GM18868 (cell line): ENCODE measurements around the gene BCAR3.
"Not testable (repeated sequence)": the region's sequence is repeated elsewhere in the genome, so short reads cannot be mapped to it uniquely, and the experiment has no call there.

Experiments used
- ATAC-seq: cut with Tn5 transposase; IDR thresholded peaks from one replicate; pipeline ENCODE4 v1.9.1; 2021; ENCODE audit warnings: mild to moderate bottlenecking, moderate library complexity; ENCODE audit not compliant: unreplicated experiment

The BCAR3 gene

DNA sequence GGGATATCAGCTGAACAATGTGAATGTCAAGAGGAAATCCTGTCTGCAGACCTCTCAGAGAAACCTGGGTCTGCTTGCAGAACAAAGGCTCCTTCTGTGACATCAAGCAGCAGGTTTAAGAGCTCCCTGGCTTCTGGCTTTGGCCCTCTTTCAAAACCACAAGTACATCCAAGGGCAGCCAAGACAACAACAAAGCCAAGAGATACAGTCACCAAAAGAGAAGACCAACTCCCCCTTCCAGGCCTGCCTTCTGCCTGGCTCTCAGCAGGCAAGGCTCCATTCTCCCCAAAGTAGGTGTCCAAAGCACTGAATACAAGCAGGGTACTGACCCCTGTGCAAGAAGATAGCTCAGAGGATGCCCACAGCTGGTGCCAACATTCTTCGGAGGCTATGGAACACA lies 11.5 kb downstream of the BCAR3 start:
- no peak for ATAC-seq

DNA sequence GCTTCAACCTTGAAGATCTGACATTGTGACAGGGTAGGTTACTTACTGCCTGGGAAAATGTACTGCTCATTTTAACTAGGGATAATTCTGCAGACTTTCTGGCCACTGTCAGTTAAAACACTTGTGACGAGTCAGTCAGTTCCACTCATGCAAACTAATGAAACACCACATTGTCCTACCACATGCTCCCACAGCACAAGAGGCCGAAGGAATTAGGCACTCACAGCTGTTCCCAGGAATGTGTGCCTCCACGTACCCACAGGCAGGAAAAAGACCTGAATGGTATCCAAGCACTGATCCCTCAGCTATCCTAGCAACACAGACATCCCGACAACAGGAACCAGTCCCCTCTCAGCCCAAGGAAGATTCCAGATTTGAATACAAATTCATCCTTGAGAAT lies 12.3 kb downstream of the BCAR3 start:
- no peak for ATAC-seq

DNA sequence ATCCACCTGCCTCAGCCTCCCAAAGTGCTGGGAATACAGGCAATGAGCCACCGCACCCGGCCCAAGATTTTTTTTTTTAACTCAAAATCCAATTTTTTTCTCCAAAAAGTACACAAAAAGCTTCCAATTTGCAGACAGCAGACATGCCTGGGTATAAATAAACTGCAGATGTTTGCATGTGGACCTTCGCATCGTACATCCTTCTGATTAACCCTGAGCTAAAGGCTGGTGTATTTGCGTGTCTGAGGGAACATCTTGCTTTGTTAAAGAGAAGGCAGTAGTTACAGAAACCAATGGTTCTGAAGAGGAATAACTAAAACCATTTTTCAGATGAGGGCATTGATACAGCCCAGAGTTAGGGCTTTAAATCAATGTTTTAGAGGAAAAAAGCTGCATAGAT lies 12.7 kb downstream of the BCAR3 start:
- no peak for ATAC-seq

DNA sequence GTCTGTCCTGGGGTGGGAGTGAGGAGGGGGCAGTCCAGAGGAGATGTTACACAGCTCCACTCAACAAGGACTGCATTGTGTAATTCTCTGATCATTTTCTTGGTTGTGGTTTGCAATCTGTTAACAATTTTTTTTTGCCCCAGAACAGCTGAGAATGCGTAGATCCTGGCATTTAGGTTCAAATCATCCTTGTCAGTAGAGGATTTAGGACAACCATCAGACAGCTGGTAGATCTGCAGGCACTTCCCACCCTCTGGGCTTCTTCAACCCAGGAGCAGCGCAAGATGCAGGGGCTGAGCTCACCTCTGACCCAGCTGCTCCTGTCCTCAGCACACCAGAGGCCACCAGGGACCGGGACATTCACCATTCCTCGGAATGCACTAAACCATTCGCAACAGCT lies 13.5 kb downstream of the BCAR3 start:
- ATAC-seq: no peak

DNA sequence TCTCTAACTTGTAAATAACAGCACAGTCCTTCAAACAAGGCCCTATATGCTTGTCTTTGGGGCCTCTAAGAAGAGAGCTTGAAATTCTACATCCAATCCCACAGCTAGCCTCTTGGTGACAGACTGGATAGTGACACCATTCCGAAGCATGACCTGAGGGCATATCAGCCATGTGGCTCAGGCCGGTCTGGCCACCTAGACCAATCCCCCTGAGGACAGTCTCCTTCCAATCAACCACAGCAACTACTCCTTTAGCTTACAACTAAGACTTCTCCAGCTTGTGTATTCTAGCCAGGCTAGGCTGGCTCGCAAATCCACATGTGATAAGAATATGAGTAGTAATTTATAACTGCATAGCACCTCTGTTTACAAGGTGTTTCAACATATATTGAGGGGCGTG lies 14.0 kb downstream of the BCAR3 start:
- ATAC-seq: no peak

DNA sequence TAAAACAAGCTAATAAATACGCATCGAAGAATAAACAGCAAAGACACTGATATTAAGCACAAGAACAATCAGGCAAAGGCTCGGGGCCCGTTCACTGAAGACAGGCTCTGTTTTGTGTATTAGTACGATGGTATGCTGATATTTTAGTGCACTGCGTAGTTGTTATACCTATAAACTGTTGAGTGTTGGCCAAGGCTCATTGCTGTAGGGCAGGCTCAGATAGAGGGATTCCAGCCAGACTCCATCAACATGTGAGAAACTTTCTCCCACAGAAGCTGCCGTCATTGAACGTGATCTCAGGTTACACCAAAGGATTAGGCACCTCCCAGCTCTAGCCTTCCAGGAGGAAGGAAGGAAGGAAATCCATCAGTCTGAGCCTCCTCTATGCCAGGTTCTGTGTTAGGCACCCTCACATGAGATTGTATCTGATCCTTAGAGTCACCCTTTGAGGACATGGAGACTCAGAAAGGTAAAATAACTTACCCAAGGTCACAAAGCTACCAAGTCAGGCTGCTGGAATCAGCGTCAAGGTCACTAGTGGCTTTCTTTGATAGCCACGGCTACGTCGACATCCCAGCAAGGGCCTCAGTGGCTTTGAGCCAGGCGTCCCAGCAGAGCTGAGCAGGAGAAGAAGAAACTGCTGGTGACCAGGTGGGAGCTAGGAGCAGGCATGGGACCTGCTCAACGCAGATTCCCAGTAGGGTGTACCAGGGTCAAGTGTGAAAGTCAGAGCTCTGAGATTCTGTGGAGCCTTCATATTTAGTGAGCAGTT lies 14.8 kb downstream of the BCAR3 start:
- ATAC-seq: no peak

DNA sequence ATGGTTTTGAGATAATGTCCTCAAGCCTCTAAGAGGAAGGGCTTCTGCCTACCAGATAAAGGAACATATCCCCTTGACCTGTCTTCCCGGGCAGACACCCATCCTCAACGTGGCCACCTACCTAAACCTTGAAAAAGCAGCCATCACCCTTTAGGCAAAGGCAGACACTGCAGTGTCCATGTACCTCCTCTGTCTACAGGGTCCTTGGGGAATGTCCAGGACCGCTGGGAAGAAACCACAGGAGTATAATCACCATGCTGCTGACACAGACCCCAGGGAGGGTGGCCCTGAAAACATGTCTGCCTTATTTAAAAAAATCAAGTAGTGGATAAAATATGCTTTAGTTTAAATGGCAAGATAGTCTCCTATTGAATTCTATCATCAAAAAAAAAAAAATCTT lies 16.6 kb downstream of the BCAR3 start:
- no peak for ATAC-seq

DNA sequence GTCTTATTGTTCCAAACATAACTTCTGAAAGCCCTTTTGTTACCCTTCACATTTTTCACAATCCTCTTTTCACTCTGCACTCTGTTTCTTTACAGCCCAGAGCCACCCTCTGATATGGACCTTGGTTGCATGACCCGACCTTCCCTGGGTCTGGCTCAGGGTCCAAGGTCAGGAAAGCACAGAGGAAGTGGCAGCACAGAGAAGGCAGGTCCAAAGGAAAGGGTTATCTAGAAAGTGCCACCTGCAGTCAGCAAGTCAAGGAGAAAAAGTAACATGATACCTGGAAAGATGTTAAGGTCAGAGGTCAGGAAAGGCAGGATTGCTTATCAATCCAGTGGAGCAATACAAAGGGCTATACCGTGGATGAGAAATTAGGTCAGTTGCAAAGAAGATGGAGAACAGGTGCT lies 18.4 kb downstream of the BCAR3 start:
- ATAC-seq: no peak

DNA sequence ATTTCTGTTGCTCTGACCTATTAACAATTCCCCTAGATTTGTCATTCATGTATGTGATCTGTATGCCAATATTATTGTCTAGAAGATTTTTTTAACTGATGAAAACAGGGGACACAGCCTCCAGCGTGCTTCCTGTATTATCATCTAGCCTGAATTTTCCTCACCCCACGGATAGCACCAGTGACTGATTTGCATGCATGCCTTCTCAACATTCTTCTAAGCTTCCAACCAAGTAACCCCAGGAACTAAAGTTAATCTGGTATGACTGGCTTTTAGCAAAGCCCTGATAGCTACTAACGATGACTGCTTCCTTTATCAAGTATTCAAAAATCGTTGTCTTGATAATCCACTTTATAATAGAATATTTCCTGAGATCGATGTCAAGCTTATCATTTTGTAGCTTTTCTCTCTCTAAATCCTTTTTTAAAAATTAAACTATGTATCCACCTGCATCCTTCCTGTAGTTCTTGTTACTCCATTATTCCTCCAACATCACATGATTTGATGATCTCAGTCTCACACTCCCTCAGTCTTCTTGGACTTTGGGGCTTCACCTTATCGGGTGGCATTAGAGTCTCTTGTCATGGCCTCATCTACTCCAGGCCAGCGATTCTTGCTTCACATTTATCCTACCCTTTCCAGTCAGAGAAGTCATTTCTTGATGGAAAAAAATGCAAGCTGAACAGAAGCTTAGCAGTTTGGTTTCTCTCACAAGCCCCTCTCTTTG lies 19.0 kb downstream of the BCAR3 start:
- no peak for ATAC-seq

DNA sequence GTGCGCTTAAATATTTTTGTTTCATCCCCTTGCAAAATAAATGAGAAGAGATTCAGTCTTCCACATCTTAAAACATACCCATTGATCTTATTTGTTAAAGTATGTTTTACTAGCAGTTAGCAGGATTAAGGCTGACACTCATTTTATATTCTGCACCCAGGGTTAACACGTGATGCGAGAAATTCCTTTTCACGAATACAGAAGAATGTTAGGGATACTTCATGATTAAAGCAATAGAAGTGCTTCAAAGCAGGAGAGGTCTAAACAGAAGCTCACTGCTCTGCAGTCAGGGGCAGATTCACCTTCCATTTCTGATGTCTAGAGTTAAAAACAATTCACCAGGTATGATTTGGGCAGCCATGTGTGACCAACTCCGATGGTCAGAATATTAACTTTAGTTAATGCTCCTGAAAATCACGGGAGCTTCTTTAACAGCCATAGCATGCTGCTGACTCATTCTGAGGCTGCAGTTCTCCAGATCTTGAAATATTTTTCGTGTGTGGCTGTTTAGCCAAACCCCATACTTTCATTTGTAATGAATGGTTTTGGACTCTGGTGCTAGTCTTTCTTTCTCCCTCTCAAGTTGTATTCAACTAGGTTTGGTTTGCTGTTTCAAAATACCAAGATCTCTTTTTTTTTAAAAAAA lies 19.7 kb downstream of the BCAR3 start:
- peak; percentile 70 for ATAC-seq

DNA sequence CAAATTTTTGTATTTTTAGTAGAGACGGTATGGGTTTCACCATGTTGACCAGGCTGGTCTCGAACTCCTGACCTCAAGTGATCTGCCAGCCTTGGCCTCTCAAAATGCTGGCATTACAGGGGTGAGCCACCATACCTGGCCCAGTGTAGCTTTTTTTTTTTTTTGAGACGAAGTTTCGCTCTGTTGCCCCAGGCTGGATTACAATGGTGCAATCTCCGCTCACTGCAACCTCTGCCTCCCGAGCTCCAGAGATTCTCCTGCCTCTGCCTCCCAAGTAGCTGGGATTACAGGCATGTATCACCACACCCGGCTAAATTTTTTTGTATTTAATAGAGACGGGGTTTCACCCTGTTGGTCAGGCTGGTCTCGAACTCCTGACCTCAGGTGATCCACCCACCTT lies 20.3 kb downstream of the BCAR3 start:
- not testable (repeated sequence) for ATAC-seq

DNA sequence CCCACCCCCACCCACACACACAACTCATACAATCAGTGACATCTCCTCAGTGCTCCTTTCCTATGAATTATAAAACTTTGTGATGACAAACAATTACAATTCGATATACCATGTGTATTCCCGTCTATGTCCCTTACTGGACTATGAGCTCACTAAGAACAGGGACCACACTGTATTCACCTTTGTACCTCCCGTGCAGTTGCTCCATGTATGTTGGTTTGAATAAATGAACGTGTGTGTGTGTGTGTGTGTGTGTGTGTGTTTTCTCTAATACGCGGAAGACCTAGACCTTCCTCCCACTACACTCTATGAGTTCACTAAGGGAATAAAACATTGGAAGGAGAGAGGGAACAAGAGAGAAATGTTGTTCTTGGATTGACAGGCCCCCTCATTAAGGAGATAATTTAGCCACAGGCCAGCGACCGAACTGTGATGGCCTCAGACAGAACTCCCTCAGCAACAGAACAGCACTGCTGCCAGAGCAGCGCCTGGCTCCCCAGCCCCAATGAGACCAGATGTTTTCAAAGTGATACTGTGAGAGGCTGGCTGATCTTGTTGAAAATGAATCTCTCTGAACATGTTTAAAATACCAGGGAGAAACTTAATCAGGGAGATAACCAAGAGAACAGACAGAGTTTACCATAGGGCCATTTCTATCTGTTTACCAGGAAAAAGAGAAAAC lies 21.7 kb downstream of the BCAR3 start:
- ATAC-seq: no peak

DNA sequence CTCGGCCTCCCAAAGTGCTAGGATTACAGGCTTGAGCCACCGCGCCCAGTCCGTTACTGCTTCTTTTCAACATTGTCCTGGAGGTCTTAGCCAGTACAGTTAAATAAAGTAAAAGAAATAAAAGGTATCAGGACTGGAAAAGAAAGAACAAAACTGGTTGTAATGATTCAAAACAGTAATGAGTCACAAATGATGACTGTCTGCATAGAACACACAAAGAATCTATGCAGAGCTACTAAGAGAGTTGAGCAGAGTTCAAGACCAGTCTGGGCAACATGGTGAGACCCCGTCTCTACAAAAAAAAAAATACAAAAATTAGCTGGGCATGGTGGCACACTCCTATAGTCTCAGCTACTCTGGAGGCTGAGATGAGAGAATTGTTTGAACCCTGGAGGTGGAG lies 23.4 kb downstream of the BCAR3 start:
- ATAC-seq: no peak

DNA sequence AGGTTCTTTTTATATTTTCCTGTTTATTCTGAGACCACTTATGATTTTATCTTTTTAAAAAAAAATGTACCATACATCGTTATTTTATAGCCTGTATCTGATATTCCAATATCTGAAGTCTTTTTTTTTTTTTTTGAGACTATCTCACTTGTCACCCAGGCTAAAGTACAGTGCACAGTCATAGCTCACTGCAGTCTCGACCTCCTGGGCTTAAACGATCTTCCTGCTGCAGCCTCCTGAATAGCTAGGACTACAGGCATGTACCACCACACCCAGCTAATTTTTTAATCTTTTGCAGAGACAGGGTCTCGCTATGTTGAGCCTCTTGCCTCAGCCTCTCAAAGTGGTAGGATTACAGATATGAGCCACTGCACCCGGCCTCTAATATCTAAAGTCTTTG lies 25.1 kb downstream of the BCAR3 start:
- no peak for ATAC-seq

DNA sequence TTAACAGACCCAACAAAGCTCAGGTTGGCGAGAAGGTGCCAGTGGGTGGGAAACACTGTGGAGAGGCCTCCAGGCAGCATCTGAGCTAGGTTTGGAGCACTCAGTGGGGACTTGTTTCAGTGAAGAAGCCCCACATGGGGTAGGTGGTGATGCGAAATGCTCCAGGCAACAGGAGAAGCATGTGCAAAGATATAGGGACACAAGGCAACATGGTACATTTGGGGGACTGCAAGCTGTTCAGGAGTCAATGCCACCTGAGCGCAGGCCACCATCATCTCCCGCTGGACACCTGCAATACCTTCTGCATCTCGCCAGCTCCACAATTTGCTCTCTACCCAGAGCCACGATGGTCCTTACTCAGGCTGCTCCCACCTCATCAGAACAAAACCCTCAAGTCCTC lies 28.0 kb downstream of the BCAR3 start:
- no peak for ATAC-seq

DNA sequence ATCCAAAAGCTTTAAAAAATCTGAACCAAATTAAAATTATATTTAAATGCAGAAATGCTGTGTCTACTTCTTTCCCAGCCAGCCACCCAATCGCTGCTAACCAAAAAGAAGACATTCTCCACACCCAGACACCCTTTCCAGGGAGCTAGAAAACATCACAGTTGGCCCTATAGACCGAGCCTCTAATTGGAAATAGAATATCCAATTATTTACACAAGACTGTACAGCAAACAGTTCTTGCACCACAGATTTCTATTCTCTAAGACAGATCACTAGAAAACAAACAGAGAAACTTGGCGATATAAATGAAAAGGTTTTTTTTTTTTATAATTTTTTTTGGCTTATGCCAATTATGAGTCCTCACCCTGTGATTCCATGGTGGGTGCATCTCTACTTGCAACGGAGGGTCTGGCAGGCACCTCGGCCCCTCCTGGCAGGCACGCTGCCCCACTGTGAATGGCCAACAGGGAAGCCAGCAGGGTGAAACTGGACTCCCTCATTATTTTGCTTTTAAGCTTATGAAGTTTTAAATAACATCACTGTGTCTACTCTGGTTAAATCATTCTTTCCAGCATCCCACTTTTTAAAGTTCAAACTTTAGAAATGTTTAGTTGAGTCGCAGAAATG lies 29.2 kb downstream of the BCAR3 start:
- no peak for ATAC-seq

DNA sequence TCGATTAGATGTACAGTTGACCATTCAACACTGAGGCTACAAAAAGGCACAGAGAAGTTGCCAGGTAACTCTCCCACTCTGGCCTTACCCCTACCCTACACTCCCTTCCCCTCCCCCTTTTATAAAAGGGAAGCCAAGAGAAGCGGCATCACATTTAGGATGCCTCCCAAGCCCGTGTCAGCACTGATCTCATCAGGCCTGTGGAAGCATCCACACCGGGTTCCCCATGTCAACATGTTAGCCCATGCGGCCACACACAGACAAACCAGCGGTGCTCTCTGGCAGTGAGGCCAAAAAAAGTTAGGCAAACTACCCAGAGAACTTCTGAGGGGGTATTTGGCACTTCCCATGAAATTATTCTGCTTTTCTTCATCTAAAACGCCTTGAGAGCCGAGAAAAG lies 29.9 kb downstream of the BCAR3 start:
- ATAC-seq: no peak

DNA sequence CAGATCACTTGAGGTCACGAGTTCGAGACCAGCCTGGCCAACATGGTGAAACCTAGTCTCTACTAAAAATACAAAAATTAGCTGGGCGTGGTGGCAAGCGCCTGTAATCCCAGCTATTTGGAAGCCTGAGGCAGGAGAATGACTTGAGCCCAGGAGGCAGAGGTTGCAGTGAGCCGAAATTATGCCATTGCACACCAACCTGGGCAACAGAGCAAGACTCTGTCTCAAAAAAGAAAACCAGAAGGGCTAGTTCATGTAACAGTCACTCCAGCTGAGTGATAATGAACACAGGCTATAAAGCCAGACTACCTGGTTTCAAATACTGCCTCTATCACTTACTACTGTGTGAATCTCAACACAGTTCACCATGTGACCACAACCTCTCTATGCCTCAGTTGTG lies 31.5 kb downstream of the BCAR3 start:
- not testable (repeated sequence) for ATAC-seq

DNA sequence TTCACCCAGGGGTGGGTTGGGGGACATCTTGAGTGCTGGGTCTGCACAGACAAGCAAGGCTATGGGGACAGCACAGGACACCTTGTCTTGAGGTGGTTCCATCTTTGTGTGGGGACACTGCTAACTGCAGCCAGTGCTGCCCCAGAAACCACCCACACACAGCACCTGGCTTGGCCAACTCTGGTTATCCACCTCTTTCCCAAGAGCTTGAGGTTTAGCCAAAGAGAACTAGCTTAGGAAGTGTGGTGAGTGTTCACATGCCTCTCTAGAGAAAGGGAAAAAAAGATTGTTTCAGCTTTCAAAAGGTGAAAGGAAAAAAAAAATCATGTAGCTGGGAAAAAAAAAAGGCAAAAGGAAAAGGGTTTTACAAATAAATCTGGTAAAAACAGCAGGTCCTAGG lies 32.4 kb downstream of the BCAR3 start:
- no peak for ATAC-seq

DNA sequence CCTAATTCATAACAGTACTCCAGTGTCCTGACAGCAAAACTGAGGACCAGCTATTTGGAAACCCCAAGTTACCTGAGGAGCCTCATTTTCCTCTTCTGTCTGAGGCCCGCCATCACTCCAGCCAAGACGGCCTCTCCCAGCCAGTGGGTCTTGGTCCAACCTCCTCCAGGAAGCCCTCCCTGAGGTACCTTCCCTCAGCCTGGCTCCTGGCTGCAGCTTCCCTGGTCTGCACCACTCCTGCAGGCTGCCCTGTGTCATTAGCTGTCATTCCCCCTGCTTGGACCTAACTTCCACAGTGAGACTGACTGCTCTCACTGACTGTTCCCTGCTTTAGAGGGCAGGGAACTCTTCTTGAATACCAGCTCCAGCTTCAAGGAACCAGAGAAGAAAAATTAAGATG lies 33.0 kb downstream of the BCAR3 start:
- ATAC-seq: no peak

DNA sequence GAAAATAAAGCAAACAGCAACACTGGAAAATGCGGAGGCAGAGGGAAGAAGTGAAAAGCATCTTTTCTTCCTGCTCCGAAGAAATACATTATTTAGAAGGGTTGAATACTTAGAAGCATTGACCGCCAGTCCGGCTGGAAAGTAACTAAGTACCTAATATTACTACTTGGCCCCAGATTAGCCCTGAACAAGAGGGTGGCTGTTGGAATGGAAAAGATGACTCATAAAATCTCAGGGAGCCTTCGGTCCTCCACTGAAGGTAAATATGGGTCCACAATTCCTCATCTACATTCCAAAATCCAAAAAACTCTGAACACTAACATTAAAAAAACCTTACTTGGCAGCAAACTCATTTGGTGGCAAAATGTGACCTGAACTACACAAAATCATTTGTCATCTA lies 40.1 kb downstream of the BCAR3 start:
- ATAC-seq: no peak
